ENCODE data around the gene ALKBH5. TPM values are rescaled to one million over a fixed set of nuclear protein-coding genes. Genes with fewer than 3 reads are reported as not detected.

The ALKBH5 gene
- total and polyA plus RNA-seq, 9 of the 15 experiments (the other 6 are each of a cell fraction or from before 2014, with no cell fraction given) = 11.4 to 70.0 (median 47.4) TPM

DNA sequence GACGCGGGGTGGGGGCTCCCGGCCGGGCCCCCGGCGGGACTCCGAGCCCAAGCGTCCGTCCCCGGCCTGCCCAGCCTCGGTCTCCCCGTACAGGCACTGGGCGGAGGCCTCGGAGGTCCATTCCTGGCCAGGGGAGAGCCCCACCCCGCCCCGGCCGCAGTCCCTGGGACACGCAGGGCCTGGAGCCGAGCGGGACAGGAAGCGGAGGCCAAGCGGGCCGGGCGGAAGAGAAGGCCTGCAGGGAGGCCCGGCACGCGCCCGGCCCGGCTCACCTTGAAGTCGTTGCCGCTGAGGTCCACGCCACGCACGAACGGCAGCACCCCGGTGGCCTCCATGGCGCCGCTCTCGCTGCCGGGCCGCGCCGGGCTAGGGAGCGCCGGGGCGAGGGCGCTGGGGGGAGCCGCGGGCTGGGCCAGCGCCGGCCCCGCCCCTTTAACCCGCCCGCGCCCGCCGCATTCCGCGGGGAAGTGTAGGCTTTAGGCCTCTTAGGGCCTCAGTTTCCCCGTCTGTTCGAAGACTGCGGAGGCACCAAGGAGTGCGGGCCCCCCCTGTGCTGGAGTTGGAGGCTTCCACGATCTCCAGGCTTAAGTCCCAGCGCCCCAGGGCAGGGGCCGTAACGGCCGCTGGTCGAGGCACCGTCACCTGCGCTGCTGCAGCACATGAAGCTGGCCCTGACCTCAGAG is 74.9 kb downstream of the ALKBH5 start, which contains the start of gene FLII (continued):
- TF ChIP-seq ELK1 (CRISPR knock-in tag; IDR thresholded peaks at IDR 0.05) (no peak), POLR2G (IDR thresholded peaks at IDR 0.05; ENCODE audit: low read depth, low read length) (peak; percentile 83), RAD51 (IDR thresholded peaks at IDR 0.05; ENCODE audit: borderline replicate concordance, low read depth) (no peak), MTA2 (IDR thresholded peaks at IDR 0.05; ENCODE audit: low read depth) (no peak), ETV5 (CRISPR knock-in tag; IDR thresholded peaks at IDR 0.05; ENCODE audit: low read depth) (no peak), FOXP1 (CRISPR knock-in tag; IDR thresholded peaks at IDR 0.05) (no peak), TARDBP (IDR thresholded peaks at IDR 0.05) (no peak), ETV1 (tag; conservative IDR thresholded peaks at IDR 0.05; ENCODE audit: low read depth) (no peak; the same call in 1 of the 2 replicates), MAZ (CRISPR knock-in tag; conservative IDR thresholded peaks at IDR 0.05 in 1 of 2, IDR thresholded peaks at IDR 0.05 in 1 of 2) (peak; percentile 67 to 77), PTTG1 (tag; IDR thresholded peaks at IDR 0.05; ENCODE audit: low read depth) (no peak), CBFA2T2 (conservative IDR thresholded peaks at IDR 0.05) (no peak), ARID3B (CRISPR knock-in tag; IDR thresholded peaks at IDR 0.05; ENCODE audit: borderline replicate concordance) (no peak), POLR2A (conservative IDR thresholded peaks at IDR 0.05) (peak; percentile 58; the same call in 1 of the 2 replicates)
- TF ChIP-seq, protein P1, sequence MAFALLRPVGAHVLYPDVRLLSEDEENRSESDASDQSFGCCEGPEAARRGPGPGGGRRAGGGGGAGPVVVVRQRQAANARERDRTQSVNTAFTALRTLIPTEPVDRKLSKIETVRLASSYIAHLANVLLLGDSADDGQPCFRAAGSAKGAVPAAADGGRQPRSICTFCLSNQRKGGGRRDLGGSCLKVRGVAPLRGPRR (CRISPR knock-in tag; IDR thresholded peaks at IDR 0.05) = no peak
- TF ChIP-seq, protein P2, sequence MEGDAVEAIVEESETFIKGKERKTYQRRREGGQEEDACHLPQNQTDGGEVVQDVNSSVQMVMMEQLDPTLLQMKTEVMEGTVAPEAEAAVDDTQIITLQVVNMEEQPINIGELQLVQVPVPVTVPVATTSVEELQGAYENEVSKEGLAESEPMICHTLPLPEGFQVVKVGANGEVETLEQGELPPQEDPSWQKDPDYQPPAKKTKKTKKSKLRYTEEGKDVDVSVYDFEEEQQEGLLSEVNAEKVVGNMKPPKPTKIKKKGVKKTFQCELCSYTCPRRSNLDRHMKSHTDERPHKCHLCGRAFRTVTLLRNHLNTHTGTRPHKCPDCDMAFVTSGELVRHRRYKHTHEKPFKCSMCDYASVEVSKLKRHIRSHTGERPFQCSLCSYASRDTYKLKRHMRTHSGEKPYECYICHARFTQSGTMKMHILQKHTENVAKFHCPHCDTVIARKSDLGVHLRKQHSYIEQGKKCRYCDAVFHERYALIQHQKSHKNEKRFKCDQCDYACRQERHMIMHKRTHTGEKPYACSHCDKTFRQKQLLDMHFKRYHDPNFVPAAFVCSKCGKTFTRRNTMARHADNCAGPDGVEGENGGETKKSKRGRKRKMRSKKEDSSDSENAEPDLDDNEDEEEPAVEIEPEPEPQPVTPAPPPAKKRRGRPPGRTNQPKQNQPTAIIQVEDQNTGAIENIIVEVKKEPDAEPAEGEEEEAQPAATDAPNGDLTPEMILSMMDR (IDR thresholded peaks at IDR 0.05 in 2 of 3, conservative IDR thresholded peaks at IDR 0.05 in 1 of 3; ENCODE audit: insufficient read depth in 2 of 3, low read depth in 1 of 3, low read length in 3 of 3) = no peak
- TF ChIP-seq, protein P3, sequence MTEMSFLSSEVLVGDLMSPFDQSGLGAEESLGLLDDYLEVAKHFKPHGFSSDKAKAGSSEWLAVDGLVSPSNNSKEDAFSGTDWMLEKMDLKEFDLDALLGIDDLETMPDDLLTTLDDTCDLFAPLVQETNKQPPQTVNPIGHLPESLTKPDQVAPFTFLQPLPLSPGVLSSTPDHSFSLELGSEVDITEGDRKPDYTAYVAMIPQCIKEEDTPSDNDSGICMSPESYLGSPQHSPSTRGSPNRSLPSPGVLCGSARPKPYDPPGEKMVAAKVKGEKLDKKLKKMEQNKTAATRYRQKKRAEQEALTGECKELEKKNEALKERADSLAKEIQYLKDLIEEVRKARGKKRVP (CRISPR knock-in tag; IDR thresholded peaks at IDR 0.05) = no peak
- TF ChIP-seq, protein P4, sequence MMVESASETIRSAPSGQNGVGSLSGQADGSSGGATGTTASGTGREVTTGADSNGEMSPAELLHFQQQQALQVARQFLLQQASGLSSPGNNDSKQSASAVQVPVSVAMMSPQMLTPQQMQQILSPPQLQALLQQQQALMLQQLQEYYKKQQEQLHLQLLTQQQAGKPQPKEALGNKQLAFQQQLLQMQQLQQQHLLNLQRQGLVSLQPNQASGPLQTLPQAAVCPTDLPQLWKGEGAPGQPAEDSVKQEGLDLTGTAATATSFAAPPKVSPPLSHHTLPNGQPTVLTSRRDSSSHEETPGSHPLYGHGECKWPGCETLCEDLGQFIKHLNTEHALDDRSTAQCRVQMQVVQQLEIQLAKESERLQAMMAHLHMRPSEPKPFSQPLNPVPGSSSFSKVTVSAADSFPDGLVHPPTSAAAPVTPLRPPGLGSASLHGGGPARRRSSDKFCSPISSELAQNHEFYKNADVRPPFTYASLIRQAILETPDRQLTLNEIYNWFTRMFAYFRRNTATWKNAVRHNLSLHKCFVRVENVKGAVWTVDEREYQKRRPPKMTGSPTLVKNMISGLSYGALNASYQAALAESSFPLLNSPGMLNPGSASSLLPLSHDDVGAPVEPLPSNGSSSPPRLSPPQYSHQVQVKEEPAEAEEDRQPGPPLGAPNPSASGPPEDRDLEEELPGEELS (CRISPR knock-in tag; IDR thresholded peaks at IDR 0.05; ENCODE audit: borderline replicate concordance) = no peak
- TF ChIP-seq, protein P5, sequence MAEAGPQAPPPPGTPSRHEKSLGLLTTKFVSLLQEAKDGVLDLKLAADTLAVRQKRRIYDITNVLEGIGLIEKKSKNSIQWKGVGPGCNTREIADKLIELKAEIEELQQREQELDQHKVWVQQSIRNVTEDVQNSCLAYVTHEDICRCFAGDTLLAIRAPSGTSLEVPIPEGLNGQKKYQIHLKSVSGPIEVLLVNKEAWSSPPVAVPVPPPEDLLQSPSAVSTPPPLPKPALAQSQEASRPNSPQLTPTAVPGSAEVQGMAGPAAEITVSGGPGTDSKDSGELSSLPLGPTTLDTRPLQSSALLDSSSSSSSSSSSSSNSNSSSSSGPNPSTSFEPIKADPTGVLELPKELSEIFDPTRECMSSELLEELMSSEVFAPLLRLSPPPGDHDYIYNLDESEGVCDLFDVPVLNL (CRISPR knock-in tag; IDR thresholded peaks at IDR 0.05; ENCODE audit: low read depth) = no peak
